IMR-90 (cell line): ENCODE results near the gene RIOX2. TPM values are rescaled to one million over a fixed set of nuclear protein-coding genes. Genes with fewer than 3 reads are reported as not detected.

Source experiments
- ATAC-seq: fragments of 200-7000 bp; cut with Tn5 transposase; 2 replicates; pipeline ENCODE4 v1.9.1; 2020; ENCODE audit warnings: low read depth, mild to moderate bottlenecking, moderate library complexity
- BruUV-seq: library from RNA; stranded (reverse); fragments of 400-500 nt; replicated peaks from 2 replicates; lab custom pipeline; 2021; lab: Mats Ljungman, UMichigan
- CTCF ChIA-PET: fragments of 300-600 bp; formaldehyde crosslinking; extraction: SDS; loops from one replicate; lab custom pipeline; 2021; ENCODE audit warnings: antibody characterized with exemption; lab: Yijun Ruan, JAX
- POLR2A ChIA-PET: fragments of 300-600 bp; sonication (Branson Sonifier 250); formaldehyde crosslinking; loops from one replicate; lab custom pipeline; 2022; ENCODE audit warnings: antibody characterized with exemption; ENCODE audit not compliant: unreplicated experiment; lab: Charles Lee
- DNase-seq: peaks from one replicate; pipeline ENCODE4 v3.0.0; 2013
- H2AFZ ChIP-seq: replicated peaks from 2 replicates; pipeline ENCODE3; 2013; ENCODE audit warnings: low read length, mild to moderate bottlenecking; ENCODE audit not compliant: poor library complexity
- H2AK5ac ChIP-seq: 2 replicates; pipeline ENCODE4 v1.6.1; 2013; ENCODE audit warnings: low read depth, low read length, inconsistent platforms
- H2AK9ac ChIP-seq: replicated peaks from 2 replicates; pipeline ENCODE3; 2013; ENCODE audit warnings: mild to moderate bottlenecking, low read depth, low read length, moderate library complexity; ENCODE audit not compliant: poor library complexity
- H2BK120ac ChIP-seq: 2 replicates; pipeline ENCODE4 v1.6.1; 2013; ENCODE audit warnings: low read depth, low read length, inconsistent platforms
- H2BK15ac ChIP-seq: 3 replicates; pipeline ENCODE4 v1.6.1; 2013; ENCODE audit warnings: low read depth, low read length, inconsistent platforms
- H2BK20ac ChIP-seq: 2 replicates; pipeline ENCODE4 v1.6.1; 2013; ENCODE audit warnings: low read depth, mild to moderate bottlenecking, inconsistent platforms, low read length, moderate library complexity
- H2BK5ac ChIP-seq: 2 replicates; pipeline ENCODE4 v1.6.1; 2013; ENCODE audit warnings: mild to moderate bottlenecking, low read depth, low read length, inconsistent platforms; ENCODE audit not compliant: poor library complexity, severe bottlenecking
- H3K14ac ChIP-seq: replicated peaks from 2 replicates; pipeline ENCODE4 v1.6.1; 2013; ENCODE audit warnings: low read depth, low read length, inconsistent platforms
- H3K18ac ChIP-seq: 2 replicates; pipeline ENCODE4 v1.6.1; 2013; ENCODE audit warnings: low read depth, low read length, control low read depth
- H3K23ac ChIP-seq: 2 replicates; pipeline ENCODE4 v1.6.1; 2013; ENCODE audit warnings: low read depth, low read length, inconsistent platforms
- H3K27ac ChIP-seq: 2 replicates; pipeline ENCODE4 v1.5.1; 2013; ENCODE audit warnings: mild to moderate bottlenecking, control low read depth, low read length; ENCODE audit not compliant: insufficient read depth
- H3K27me3 ChIP-seq: 2 replicates; pipeline ENCODE4 v1.6.1; 2013; ENCODE audit warnings: low read length; ENCODE audit not compliant: control insufficient read depth, insufficient read depth
- H3K36me3 ChIP-seq: 2 replicates; pipeline ENCODE4 v1.6.1; 2013; ENCODE audit warnings: low read length, mixed read lengths; ENCODE audit not compliant: control insufficient read depth, insufficient read depth
- H3K4ac ChIP-seq: 2 replicates; pipeline ENCODE4 v1.6.1; 2013; ENCODE audit warnings: low read depth, low read length, inconsistent platforms
- H3K4me1 ChIP-seq: 2 replicates; pipeline ENCODE4 v1.6.1; 2013; ENCODE audit warnings: low read length, mixed read lengths; ENCODE audit not compliant: control insufficient read depth, insufficient read depth
- H3K4me2 ChIP-seq: 2 replicates; pipeline ENCODE4 v1.6.1; 2013; ENCODE audit warnings: low read depth, mild to moderate bottlenecking, control low read depth, low read length, moderate library complexity
- H3K4me3 ChIP-seq: 2 replicates; pipeline ENCODE4 v1.5.1; 2013; ENCODE audit warnings: low read depth, mild to moderate bottlenecking, control low read depth, low read length, moderate library complexity; ENCODE audit not compliant: insufficient read depth
- H3K56ac ChIP-seq: 2 replicates; pipeline ENCODE4 v1.6.1; 2013; ENCODE audit warnings: low read length, inconsistent platforms; ENCODE audit not compliant: insufficient read depth; ENCODE audit errors: extremely low read depth
- H3K79me1 ChIP-seq, 2 experiments: 2 replicates each; pipeline ENCODE4 v1.6.1; 2013; ENCODE audit warnings: low read length in 2 of 2, inconsistent platforms in 1 of 2, low read depth in 1 of 2
- H3K9ac ChIP-seq: 2 replicates; pipeline ENCODE4 v1.6.1; 2013; ENCODE audit warnings: low read depth, low read length, control low read depth
- H3K9me1 ChIP-seq: 2 replicates; pipeline ENCODE4 v1.6.1; 2013; ENCODE audit warnings: low read length, inconsistent platforms; ENCODE audit not compliant: insufficient read depth
- H3K9me3 ChIP-seq: 2 replicates; pipeline ENCODE4 v1.6.1; 2013; ENCODE audit warnings: low read length; ENCODE audit not compliant: control insufficient read depth, insufficient read depth
- H4K20me1 ChIP-seq: 2 replicates; pipeline ENCODE4 v1.6.1; 2013; ENCODE audit warnings: low read length, inconsistent platforms; ENCODE audit not compliant: insufficient read depth
- H4K5ac ChIP-seq: 2 replicates; pipeline ENCODE4 v1.6.1; 2013; ENCODE audit warnings: mild to moderate bottlenecking, low read depth, low read length, control low read depth
- H4K8ac ChIP-seq, 2 experiments: 2 replicates each; pipeline ENCODE4 v1.6.1; 2013; ENCODE audit warnings: low read depth in 2 of 2, low read length in 2 of 2, control low read depth in 1 of 2, inconsistent platforms in 1 of 2
- H4K91ac ChIP-seq: 2 replicates; pipeline ENCODE4 v1.6.1; 2013; ENCODE audit warnings: low read depth, low read length, inconsistent platforms; ENCODE audit not compliant: insufficient read depth
- BHLHE40 ChIP-seq: fragments of 150-350 bp; IDR thresholded peaks from 2 replicates; pipeline ENCODE4 v1.6.1; 2016; ENCODE audit warnings: mild to moderate bottlenecking, low read depth, low read length
- CEBPB ChIP-seq: IDR thresholded peaks from 2 replicates; pipeline ENCODE4 v1.6.1; 2012; ENCODE audit warnings: low read depth, low read length, improper control_type of control experiment
- CHD1 ChIP-seq: IDR thresholded peaks from 2 replicates; pipeline ENCODE4 v1.6.1; 2012; ENCODE audit warnings: low read depth, low read length, improper control_type of control experiment
- FOS ChIP-seq: fragments of 150-350 bp; IDR thresholded peaks from 2 replicates; pipeline ENCODE4 v1.6.1; 2016; ENCODE audit warnings: low read depth, low read length
- MAFK ChIP-seq: IDR thresholded peaks from 2 replicates; pipeline ENCODE4 v1.6.1; 2012; ENCODE audit warnings: low read depth, low read length, improper control_type of control experiment
- POLR2A ChIP-seq: IDR thresholded peaks from 2 replicates; pipeline ENCODE4 v1.6.1; 2012; ENCODE audit warnings: mild to moderate bottlenecking, low read depth, low read length
- RCOR1 ChIP-seq: IDR thresholded peaks from 2 replicates; pipeline ENCODE4 v1.6.1; 2012; ENCODE audit warnings: mild to moderate bottlenecking, low read length, improper control_type of control experiment; ENCODE audit not compliant: insufficient replicate concordance
- SMC3 ChIP-seq: fragments of 150-350 bp; IDR thresholded peaks from 2 replicates; pipeline ENCODE4 v1.6.1; 2016; ENCODE audit warnings: low read depth, mild to moderate bottlenecking, antibody characterized with exemption, low read length, moderate library complexity
- WGBS, 2 experiments: methylation state at CpG; one replicate each; pipeline versions ENCODE4 v1.1.5 to v1.1.7; 2013; ENCODE audit warnings: missing lambda C conversion rate in 2 of 2; ENCODE audit not compliant: insufficient read length in 1 of 2; ENCODE audit errors: extremely low coverage in 2 of 2; 5-methylcytosine and 5-hydroxymethylcytosine counted together
- dilution Hi-C: fragments of 300-500 bp; cut with HindIII; formaldehyde crosslinking; loops from one replicate; pipeline ENCODE4 v1.14.3; 2018; ENCODE audit warnings: low sequenced_read_pairs; ENCODE audit not compliant: unreplicated experiment
- in situ Hi-C: fragments of 300-500 bp; cut with MboI; formaldehyde crosslinking; loops from 3 replicates; pipeline ENCODE4 v1.14.3; 2019; ENCODE audit warnings: low sequenced_read_pairs, inconsistent platforms, mixed read lengths
- intact Hi-C: fragments of 100-400 bp; cut with micrococcal nuclease; formaldehyde crosslinking; loops from 2 replicates; pipeline ENCODE4 v1.10.0; 2022
- polyA plus RNA-seq, 3 experiments: library from polyadenylated mRNA; depleted of rRNA; stranded (reverse); fragments of >200 nt; gene quantifications; 2 replicates each; pipeline ENCODE4 v1.2.3, GENCODE V29; 2012; ENCODE audit warnings: low replicate concordance in 1 of 3
- total RNA-seq: library from RNA; depleted of rRNA; stranded (reverse); fragments of >200 nt; gene quantifications from 2 replicates; pipeline ENCODE4 v1.2.3, GENCODE V29; 2012
- TF ChIP-seq, protein P1 (sequence below): conservative IDR thresholded peaks from 2 replicates; pipeline ENCODE4 v1.5.1; 2012; ENCODE audit warnings: mild to moderate bottlenecking, low read depth, low read length, improper control_type of control experiment
- TF ChIP-seq, protein P2 (sequence below): fragments of 150-350 bp; IDR thresholded peaks from 2 replicates; pipeline ENCODE4 v1.6.1; 2017; ENCODE audit warnings: mild to moderate bottlenecking, antibody characterized with exemption, low read length, low read depth
- TF ChIP-seq, protein P3 (sequence below): fragments of 150-350 bp; IDR thresholded peaks from 2 replicates; pipeline ENCODE4 v1.6.1; 2016; ENCODE audit warnings: low read depth, mild to moderate bottlenecking, low read length, moderate library complexity, borderline replicate concordance

The RIOX2 gene
- total and polyA plus RNA-seq, 2 of the 4 experiments (the other 2 are of a cell fraction): 17.2 to 26.7 TPM

DNA sequence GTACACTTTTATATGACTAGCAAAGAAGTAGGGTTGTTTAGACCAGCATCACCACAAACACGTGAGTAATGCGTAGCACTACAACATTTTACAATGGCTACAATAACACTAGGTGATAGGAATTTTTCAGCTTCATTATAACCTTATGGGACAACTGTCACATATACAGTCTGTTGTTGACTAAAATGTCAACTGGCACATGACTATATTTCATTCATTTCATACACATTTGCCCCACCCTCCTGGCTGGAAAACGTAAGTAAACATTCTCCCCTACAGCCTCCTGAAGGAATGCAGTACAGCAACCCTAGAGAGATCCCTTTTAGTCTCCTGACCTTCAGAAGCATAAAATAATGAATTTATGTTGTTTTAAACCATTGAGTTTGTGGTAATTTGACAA lies 16.2 kb downstream of the RIOX2 start:
- H3K4me2 ChIP-seq: no peak overlapping the region
- H2AK5ac ChIP-seq: no peak overlapping the region
- H3K4me1 ChIP-seq: peaks cover 14% of the 10 kb centered on the region
- no peaks in the 10 kb centered on the region for H3K9me3 ChIP-seq
- H3K4me3 ChIP-seq: no peak overlapping the region
- intact Hi-C loops: no loop called here
- POLR2A ChIA-PET: no interaction called here
- H3K4ac ChIP-seq: no peak overlapping the region
- no peak overlapping the region for H3K18ac ChIP-seq
- H3K27me3 ChIP-seq: no peaks in the 10 kb centered on the region
- H3K27ac ChIP-seq: no peak overlapping the region
- H3K9ac ChIP-seq: no peak overlapping the region
- H2AK9ac ChIP-seq: no peak overlapping the region
- no peak for ATAC-seq
- H2AFZ ChIP-seq: no peak overlapping the region
- no TSS peak for BruUV-seq
- H2BK20ac ChIP-seq: no peak overlapping the region
- WGBS, 2 experiments: no CpG with 5 or more reads among the region's 3 CpGs
- no peaks in the 10 kb centered on the region for H4K20me1 ChIP-seq
- H3K79me1 ChIP-seq: peaks cover 0 to 5% of the 10 kb centered on the region in 2 experiments; a peak in 1 of 4 replicates
- no peak overlapping the region for H3K56ac ChIP-seq
- H2BK5ac ChIP-seq: no peak overlapping the region
- peaks cover 12% of the 10 kb centered on the region; the same call in 1 of the 2 replicates for H3K9me1 ChIP-seq
- no peak overlapping the region for H2BK120ac ChIP-seq
- CTCF ChIA-PET: no interaction called here
- no peak overlapping the region for H4K91ac ChIP-seq
- H3K14ac ChIP-seq: no peak overlapping the region
- H4K5ac ChIP-seq: no peak overlapping the region
- no peak for DNase-seq
- no peak for TF ChIP-seq MAFK
- TF ChIP-seq POLR2A: no peak
- TF ChIP-seq BHLHE40: no peak
- TF ChIP-seq, protein P1, sequence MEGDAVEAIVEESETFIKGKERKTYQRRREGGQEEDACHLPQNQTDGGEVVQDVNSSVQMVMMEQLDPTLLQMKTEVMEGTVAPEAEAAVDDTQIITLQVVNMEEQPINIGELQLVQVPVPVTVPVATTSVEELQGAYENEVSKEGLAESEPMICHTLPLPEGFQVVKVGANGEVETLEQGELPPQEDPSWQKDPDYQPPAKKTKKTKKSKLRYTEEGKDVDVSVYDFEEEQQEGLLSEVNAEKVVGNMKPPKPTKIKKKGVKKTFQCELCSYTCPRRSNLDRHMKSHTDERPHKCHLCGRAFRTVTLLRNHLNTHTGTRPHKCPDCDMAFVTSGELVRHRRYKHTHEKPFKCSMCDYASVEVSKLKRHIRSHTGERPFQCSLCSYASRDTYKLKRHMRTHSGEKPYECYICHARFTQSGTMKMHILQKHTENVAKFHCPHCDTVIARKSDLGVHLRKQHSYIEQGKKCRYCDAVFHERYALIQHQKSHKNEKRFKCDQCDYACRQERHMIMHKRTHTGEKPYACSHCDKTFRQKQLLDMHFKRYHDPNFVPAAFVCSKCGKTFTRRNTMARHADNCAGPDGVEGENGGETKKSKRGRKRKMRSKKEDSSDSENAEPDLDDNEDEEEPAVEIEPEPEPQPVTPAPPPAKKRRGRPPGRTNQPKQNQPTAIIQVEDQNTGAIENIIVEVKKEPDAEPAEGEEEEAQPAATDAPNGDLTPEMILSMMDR: no peak
- TF ChIP-seq, protein P2, sequence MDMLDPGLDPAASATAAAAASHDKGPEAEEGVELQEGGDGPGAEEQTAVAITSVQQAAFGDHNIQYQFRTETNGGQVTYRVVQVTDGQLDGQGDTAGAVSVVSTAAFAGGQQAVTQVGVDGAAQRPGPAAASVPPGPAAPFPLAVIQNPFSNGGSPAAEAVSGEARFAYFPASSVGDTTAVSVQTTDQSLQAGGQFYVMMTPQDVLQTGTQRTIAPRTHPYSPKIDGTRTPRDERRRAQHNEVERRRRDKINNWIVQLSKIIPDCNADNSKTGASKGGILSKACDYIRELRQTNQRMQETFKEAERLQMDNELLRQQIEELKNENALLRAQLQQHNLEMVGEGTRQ: no peak
- TF ChIP-seq RCOR1: no peak
- no peak for TF ChIP-seq SMC3
- TF ChIP-seq, protein P3, sequence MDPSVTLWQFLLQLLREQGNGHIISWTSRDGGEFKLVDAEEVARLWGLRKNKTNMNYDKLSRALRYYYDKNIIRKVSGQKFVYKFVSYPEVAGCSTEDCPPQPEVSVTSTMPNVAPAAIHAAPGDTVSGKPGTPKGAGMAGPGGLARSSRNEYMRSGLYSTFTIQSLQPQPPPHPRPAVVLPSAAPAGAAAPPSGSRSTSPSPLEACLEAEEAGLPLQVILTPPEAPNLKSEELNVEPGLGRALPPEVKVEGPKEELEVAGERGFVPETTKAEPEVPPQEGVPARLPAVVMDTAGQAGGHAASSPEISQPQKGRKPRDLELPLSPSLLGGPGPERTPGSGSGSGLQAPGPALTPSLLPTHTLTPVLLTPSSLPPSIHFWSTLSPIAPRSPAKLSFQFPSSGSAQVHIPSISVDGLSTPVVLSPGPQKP: no peak
- TF ChIP-seq CEBPB: no peak
- no peak for TF ChIP-seq CHD1
- no peak for TF ChIP-seq FOS
- dilution Hi-C loops: no loop called here
- in situ Hi-C loops: no loop called here
- H4K8ac ChIP-seq: no peak overlapping the region
- H3K23ac ChIP-seq: no peak overlapping the region
- H2BK15ac ChIP-seq: no peak overlapping the region
- peaks cover 15% of the 10 kb centered on the region for H3K36me3 ChIP-seq
